Keratinocyte (primary cell): ENCODE results near the gene RB1. TPM values are rescaled to one million over a fixed set of nuclear protein-coding genes. Genes with fewer than 3 reads are reported as not detected.

Source experiments
- DNase-seq: peaks from one replicate; pipeline ENCODE4 v3.0.0-alpha.2; 2011; ENCODE audit warnings: low read depth, missing footprints, low spot score
- FAIRE-seq: peaks from 2 replicates; lab custom pipeline; 2011; peaks lifted over from hg19 to GRCh38; lab: Jason Lieb, UNC
- H2AFZ ChIP-seq: 2 replicates; pipeline ENCODE4 v1.6.0; 2012; ENCODE audit warnings: low read length, control low read depth, inconsistent platforms; ENCODE audit not compliant: control insufficient read depth
- H3K27ac ChIP-seq: 2 replicates; pipeline ENCODE4 v1.5.1; 2011; ENCODE audit warnings: low read length; ENCODE audit not compliant: control insufficient read depth, insufficient read depth
- H3K27me3 ChIP-seq: 3 replicates; pipeline ENCODE4 v1.6.0; 2011; ENCODE audit warnings: low read length; ENCODE audit not compliant: control insufficient read depth, insufficient read depth; ENCODE audit errors: extremely low read depth
- H3K36me3 ChIP-seq, 2 experiments: 2 replicates in 1 of 2; 3 replicates in 1 of 2; pipeline ENCODE4 v1.5.1; 2011; ENCODE audit warnings: low read length in 2 of 2, mild to moderate bottlenecking in 1 of 2; ENCODE audit not compliant: control insufficient read depth in 2 of 2, insufficient read depth in 2 of 2; ENCODE audit errors: extremely low read depth in 1 of 2
- H3K4me1 ChIP-seq: 3 replicates; pipeline ENCODE4 v1.5.1; 2011; ENCODE audit warnings: low read length; ENCODE audit not compliant: control insufficient read depth, insufficient read depth; ENCODE audit errors: extremely low read depth
- H3K4me2 ChIP-seq: 3 replicates; pipeline ENCODE4 v1.6.0; 2011; ENCODE audit warnings: low read depth, low read length; ENCODE audit not compliant: control insufficient read depth, insufficient read depth; ENCODE audit errors: extremely low read depth
- H3K4me3 ChIP-seq, 3 experiments: fragments of 200-600 bp in 1 of 3; sonication (generic) in 1 of 3; 2 replicates in 2 of 3; 3 replicates in 1 of 3; pipeline ENCODE4 v1.5.1; 2011 to 2016; ENCODE audit warnings: low read length in 3 of 3, mild to moderate bottlenecking in 3 of 3, control low read depth in 2 of 3, inconsistent platforms in 1 of 3, low read depth in 1 of 3, mixed read lengths in 1 of 3, mixed run types in 1 of 3, moderate library complexity in 1 of 3; ENCODE audit not compliant: control insufficient read depth in 2 of 3, insufficient read depth in 2 of 3; ENCODE audit errors: extremely low read depth in 1 of 3
- H3K79me2 ChIP-seq: 2 replicates; pipeline ENCODE4 v1.6.0; 2012; ENCODE audit warnings: low read length; ENCODE audit not compliant: control insufficient read depth, insufficient read depth
- H3K9ac ChIP-seq: 3 replicates; pipeline ENCODE4 v1.6.0; 2011; ENCODE audit warnings: low read length; ENCODE audit not compliant: control insufficient read depth, insufficient read depth; ENCODE audit errors: extremely low read depth
- H3K9me1 ChIP-seq: 3 replicates; pipeline ENCODE4 v1.6.0; 2011; ENCODE audit warnings: low read length; ENCODE audit not compliant: control insufficient read depth, insufficient read depth; ENCODE audit errors: extremely low read depth
- H3K9me3 ChIP-seq: 2 replicates; pipeline ENCODE4 v1.5.1; 2012; ENCODE audit warnings: low read depth, low read length; ENCODE audit not compliant: control insufficient read depth
- H4K20me1 ChIP-seq: 3 replicates; pipeline ENCODE4 v1.6.0; 2011; ENCODE audit warnings: low read length; ENCODE audit not compliant: control insufficient read depth, insufficient read depth; ENCODE audit errors: extremely low read depth
- EZH2 ChIP-seq: IDR thresholded peaks from one replicate; pipeline ENCODE4 v1.6.1; 2012; ENCODE audit warnings: inconsistent platforms, mild to moderate bottlenecking, low read length, moderate library complexity
- dilution Hi-C: fragments of 300-500 bp; cut with MboI; formaldehyde crosslinking; loops from one replicate; pipeline ENCODE4 v1.7.0; 2020; ENCODE audit warnings: low sequenced_read_pairs; ENCODE audit not compliant: extremely low pct_ligation_motif_present
- polyA plus RNA-seq, 5 experiments: library from polyadenylated mRNA; depleted of rRNA in 3 of 5; stranded (reverse) in 3 of 5; stranded (forward) in 1 of 5; unstranded in 1 of 5; fragments of >200 nt; gene quantifications; 1 replicate in 1 of 5; 2 replicates in 3 of 5; 3 replicates in 1 of 5; pipeline versions ENCODE4 v1.2.1 to v1.2.3, GENCODE V29; 2011 to 2012; ENCODE audit warnings: missing spikeins in 2 of 5, low read depth in 1 of 5, low replicate concordance in 1 of 5
- small RNA-seq, 3 experiments: library from RNA; depleted of rRNA; stranded (forward); fragments of <200 nt; gene quantifications; one replicate each; pipeline ENCODE3, GENCODE V24; 2012; ENCODE audit warnings: low read depth in 3 of 3, low replicate concordance in 1 of 3; ENCODE audit not compliant: insufficient read length in 3 of 3
- TF ChIP-seq, protein P1 (sequence below), 3 experiments: IDR thresholded peaks in 1 of 3; conservative IDR thresholded peaks in 1 of 3; optimal IDR thresholded peaks in 1 of 3; 2 replicates in 2 of 3; 3 replicates in 1 of 3; pipeline versions ENCODE3 to v1.5.1; 2011; ENCODE audit warnings: low read length in 3 of 3, mild to moderate bottlenecking in 3 of 3, moderate library complexity in 2 of 3, control low read depth in 1 of 3, inconsistent platforms in 1 of 3; ENCODE audit not compliant: insufficient read depth in 2 of 3; ENCODE audit errors: extremely low read depth in 1 of 3

Gene RB1
- polyA plus RNA-seq, 1 donor (not counting 4 experiments of a cell fraction or from before 2014, with no cell fraction given) = 22.4 TPM

DNA sequence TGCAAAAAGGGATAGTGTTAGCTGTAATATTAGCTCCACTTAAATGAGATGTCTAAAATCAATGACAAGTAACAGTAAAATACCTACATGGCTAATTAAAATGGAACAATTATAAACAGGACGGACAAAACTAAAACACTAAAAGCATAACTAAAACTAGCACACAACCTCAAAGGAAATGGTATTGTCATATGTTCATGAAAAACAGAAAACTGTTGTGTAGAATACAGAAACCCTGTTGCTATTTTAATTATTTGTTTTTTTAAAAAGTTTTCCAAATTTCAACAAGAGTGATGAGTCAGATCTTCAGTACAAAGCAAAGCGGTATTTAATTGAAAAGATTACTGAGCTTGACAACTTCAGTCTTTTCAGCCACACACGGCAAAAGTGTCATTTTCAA is 225.2 kb downstream of the RB1 start:
- no peak for FAIRE-seq

DNA sequence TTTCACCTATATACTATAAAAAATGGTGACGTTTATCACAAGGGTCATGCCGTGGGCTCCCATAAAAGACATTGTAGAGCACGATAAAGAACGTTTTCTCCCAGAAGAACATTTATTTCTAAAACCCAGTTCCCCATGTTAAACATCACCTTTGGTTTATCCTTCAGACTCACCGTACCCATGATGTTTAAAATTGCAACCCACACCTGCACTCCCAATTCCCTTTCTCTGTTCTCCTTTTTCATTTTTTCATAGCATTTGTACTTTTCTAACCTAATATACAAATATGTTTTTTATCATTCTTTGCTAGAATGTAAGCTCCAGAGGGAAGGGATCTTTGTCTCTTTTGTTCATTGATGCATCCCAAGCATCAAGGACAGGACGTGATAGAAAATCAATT is 227.3 kb downstream of the RB1 start:
- H3K36me3 ChIP-seq = no peaks in the 10 kb centered on the region
- peaks cover 10% of the 10 kb centered on the region for H3K4me1 ChIP-seq
- dilution Hi-C loops = no loop called here
- no peak overlapping the region for H3K4me3 ChIP-seq
- no peak overlapping the region for H3K4me2 ChIP-seq
- H3K27me3 ChIP-seq = no peaks in the 10 kb centered on the region
- H4K20me1 ChIP-seq = no peaks in the 10 kb centered on the region
- DNase-seq = no peak
- no peaks in the 10 kb centered on the region for H3K9me1 ChIP-seq
- H3K27ac ChIP-seq = no peak overlapping the region
- H3K9ac ChIP-seq = no peak overlapping the region
- no peaks in the 10 kb centered on the region for H3K9me3 ChIP-seq
- FAIRE-seq = no peak
- H3K79me2 ChIP-seq = no peaks in the 10 kb centered on the region
- no peak overlapping the region for H2AFZ ChIP-seq
- no peak for TF ChIP-seq EZH2
- TF ChIP-seq, protein P1, sequence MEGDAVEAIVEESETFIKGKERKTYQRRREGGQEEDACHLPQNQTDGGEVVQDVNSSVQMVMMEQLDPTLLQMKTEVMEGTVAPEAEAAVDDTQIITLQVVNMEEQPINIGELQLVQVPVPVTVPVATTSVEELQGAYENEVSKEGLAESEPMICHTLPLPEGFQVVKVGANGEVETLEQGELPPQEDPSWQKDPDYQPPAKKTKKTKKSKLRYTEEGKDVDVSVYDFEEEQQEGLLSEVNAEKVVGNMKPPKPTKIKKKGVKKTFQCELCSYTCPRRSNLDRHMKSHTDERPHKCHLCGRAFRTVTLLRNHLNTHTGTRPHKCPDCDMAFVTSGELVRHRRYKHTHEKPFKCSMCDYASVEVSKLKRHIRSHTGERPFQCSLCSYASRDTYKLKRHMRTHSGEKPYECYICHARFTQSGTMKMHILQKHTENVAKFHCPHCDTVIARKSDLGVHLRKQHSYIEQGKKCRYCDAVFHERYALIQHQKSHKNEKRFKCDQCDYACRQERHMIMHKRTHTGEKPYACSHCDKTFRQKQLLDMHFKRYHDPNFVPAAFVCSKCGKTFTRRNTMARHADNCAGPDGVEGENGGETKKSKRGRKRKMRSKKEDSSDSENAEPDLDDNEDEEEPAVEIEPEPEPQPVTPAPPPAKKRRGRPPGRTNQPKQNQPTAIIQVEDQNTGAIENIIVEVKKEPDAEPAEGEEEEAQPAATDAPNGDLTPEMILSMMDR (optimal IDR thresholded peaks at IDR 0.05 in 1 of 3, IDR thresholded peaks at IDR 0.05 in 1 of 3, conservative IDR thresholded peaks at IDR 0.05 in 1 of 3; ENCODE audit: extremely low read depth in 1 of 3, insufficient read depth in 2 of 3, low read length in 3 of 3) = no peak

More for the DNA sequence above, 225.2 kb downstream of the RB1 start:
- Histone ChIP-seq H3K79me2 (no peaks in the 10 kb centered on the region), H3K27ac (no peak overlapping the region), H3K4me1 (peaks cover 10% of the 10 kb centered on the region), H3K27me3 (no peaks in the 10 kb centered on the region), H3K9ac (no peak overlapping the region), H3K36me3 (no peaks in the 10 kb centered on the region), H3K9me3 (no peaks in the 10 kb centered on the region), H3K4me2 (no peak overlapping the region), H2AFZ (no peak overlapping the region), H3K9me1 (no peaks in the 10 kb centered on the region), H4K20me1 (no peaks in the 10 kb centered on the region), H3K4me3 (no peak overlapping the region)
- DNase-seq = no peak
- dilution Hi-C loops = no loop called here
- no peak for TF ChIP-seq EZH2
- TF ChIP-seq, protein P1 (optimal IDR thresholded peaks at IDR 0.05 in 1 of 3, IDR thresholded peaks at IDR 0.05 in 1 of 3, conservative IDR thresholded peaks at IDR 0.05 in 1 of 3; ENCODE audit: extremely low read depth in 1 of 3, insufficient read depth in 2 of 3, low read length in 3 of 3) = no peak

Small RNA genes lying within 50 kb of the gene (small RNA-seq; reads per million reads assigned to genes)
- gene RF00017 = 0 reads per million in 3 experiments

Other genes with a start within 250 kb of the RB1 start
- gene MED4, start 208.6 kb upstream of the RB1 start, polyA plus RNA-seq = 49.5 to 62.4 TPM (median 51.2 TPM) in 3 replicates
- 278 to 401 TPM (median 294 TPM) in 3 replicates for gene ITM2B, start 70.5 kb upstream of the RB1 start, polyA plus RNA-seq
- 6.1 to 20.0 TPM (median 19.2 TPM) in 3 replicates for gene LPAR6, start 109.4 kb downstream of the RB1 start, polyA plus RNA-seq
- 3.4 to 5.5 TPM (median 4.6 TPM) in 3 replicates for gene RCBTB2, start 229.3 kb downstream of the RB1 start, polyA plus RNA-seq